OCI-LY1 (cell line): ENCODE measurements around the gene NECAP2.

Source experiments
- CTCF ChIP-seq: fragments of 200-600 bp; sonication (generic), shearing (Covaris generic); IDR thresholded peaks from 2 replicates; pipeline ENCODE4 v1.5.1; 2017; ENCODE audit warnings: mild to moderate bottlenecking, antibody characterized with exemption, low read length, moderate library complexity, mixed read lengths
- EZH2 ChIP-seq: fragments of 200-600 bp; sonication (generic), shearing (Covaris generic); IDR thresholded peaks from 2 replicates; pipeline ENCODE4 v1.8.0; 2017; ENCODE audit warnings: borderline replicate concordance, mixed run types, mild to moderate bottlenecking, antibody characterized with exemption, low read length, moderate library complexity, mixed read lengths

- TF ChIP-seq CTCF (no peak), EZH2 (no peak)
These were observed 27.3 kb upstream of the NECAP2 start for GRCh38 chr1:16413191-16413590.
